IMR-90 (cell line): Measurements from ENCODE around the gene HIGD1C. TPM values are rescaled to one million over a fixed set of nuclear protein-coding genes. Genes with fewer than 3 reads are reported as not detected.

Experiments
- ATAC-seq: fragments of 200-7000 bp; cut with Tn5 transposase; 2 replicates; pipeline ENCODE4 v1.9.1; 2020; ENCODE audit warnings: low read depth, mild to moderate bottlenecking, moderate library complexity
- BruUV-seq: library from RNA; stranded (reverse); fragments of 400-500 nt; replicated peaks from 2 replicates; lab custom pipeline; 2021; lab: Mats Ljungman, UMichigan
- CTCF ChIA-PET: fragments of 300-600 bp; formaldehyde crosslinking; extraction: SDS; loops from one replicate; lab custom pipeline; 2021; ENCODE audit warnings: antibody characterized with exemption; lab: Yijun Ruan, JAX
- POLR2A ChIA-PET: fragments of 300-600 bp; sonication (Branson Sonifier 250); formaldehyde crosslinking; loops from one replicate; lab custom pipeline; 2022; ENCODE audit warnings: antibody characterized with exemption; ENCODE audit not compliant: unreplicated experiment; lab: Charles Lee
- DNase-seq: peaks from one replicate; pipeline ENCODE4 v3.0.0; 2013
- H2AFZ ChIP-seq: replicated peaks from 2 replicates; pipeline ENCODE3; 2013; ENCODE audit warnings: low read length, mild to moderate bottlenecking; ENCODE audit not compliant: poor library complexity
- H2AK5ac ChIP-seq: 2 replicates; pipeline ENCODE4 v1.6.1; 2013; ENCODE audit warnings: low read depth, low read length, inconsistent platforms
- H2AK9ac ChIP-seq: replicated peaks from 2 replicates; pipeline ENCODE3; 2013; ENCODE audit warnings: mild to moderate bottlenecking, low read depth, low read length, moderate library complexity; ENCODE audit not compliant: poor library complexity
- H2BK120ac ChIP-seq: 2 replicates; pipeline ENCODE4 v1.6.1; 2013; ENCODE audit warnings: low read depth, low read length, inconsistent platforms
- H2BK15ac ChIP-seq: 3 replicates; pipeline ENCODE4 v1.6.1; 2013; ENCODE audit warnings: low read depth, low read length, inconsistent platforms
- H2BK20ac ChIP-seq: 2 replicates; pipeline ENCODE4 v1.6.1; 2013; ENCODE audit warnings: low read depth, mild to moderate bottlenecking, inconsistent platforms, low read length, moderate library complexity
- H2BK5ac ChIP-seq: 2 replicates; pipeline ENCODE4 v1.6.1; 2013; ENCODE audit warnings: mild to moderate bottlenecking, low read depth, low read length, inconsistent platforms; ENCODE audit not compliant: poor library complexity, severe bottlenecking
- H3K14ac ChIP-seq: replicated peaks from 2 replicates; pipeline ENCODE4 v1.6.1; 2013; ENCODE audit warnings: low read depth, low read length, inconsistent platforms
- H3K18ac ChIP-seq: 2 replicates; pipeline ENCODE4 v1.6.1; 2013; ENCODE audit warnings: low read depth, low read length, control low read depth
- H3K23ac ChIP-seq: 2 replicates; pipeline ENCODE4 v1.6.1; 2013; ENCODE audit warnings: low read depth, low read length, inconsistent platforms
- H3K27ac ChIP-seq: 2 replicates; pipeline ENCODE4 v1.5.1; 2013; ENCODE audit warnings: mild to moderate bottlenecking, control low read depth, low read length; ENCODE audit not compliant: insufficient read depth
- H3K27me3 ChIP-seq: 2 replicates; pipeline ENCODE4 v1.6.1; 2013; ENCODE audit warnings: low read length; ENCODE audit not compliant: control insufficient read depth, insufficient read depth
- H3K36me3 ChIP-seq: 2 replicates; pipeline ENCODE4 v1.6.1; 2013; ENCODE audit warnings: low read length, mixed read lengths; ENCODE audit not compliant: control insufficient read depth, insufficient read depth
- H3K4ac ChIP-seq: 2 replicates; pipeline ENCODE4 v1.6.1; 2013; ENCODE audit warnings: low read depth, low read length, inconsistent platforms
- H3K4me1 ChIP-seq: 2 replicates; pipeline ENCODE4 v1.6.1; 2013; ENCODE audit warnings: low read length, mixed read lengths; ENCODE audit not compliant: control insufficient read depth, insufficient read depth
- H3K4me2 ChIP-seq: 2 replicates; pipeline ENCODE4 v1.6.1; 2013; ENCODE audit warnings: low read depth, mild to moderate bottlenecking, control low read depth, low read length, moderate library complexity
- H3K4me3 ChIP-seq: 2 replicates; pipeline ENCODE4 v1.5.1; 2013; ENCODE audit warnings: low read depth, mild to moderate bottlenecking, control low read depth, low read length, moderate library complexity; ENCODE audit not compliant: insufficient read depth
- H3K56ac ChIP-seq: 2 replicates; pipeline ENCODE4 v1.6.1; 2013; ENCODE audit warnings: low read length, inconsistent platforms; ENCODE audit not compliant: insufficient read depth; ENCODE audit errors: extremely low read depth
- H3K79me1 ChIP-seq, 2 experiments: 2 replicates each; pipeline ENCODE4 v1.6.1; 2013; ENCODE audit warnings: low read length in 2 of 2, inconsistent platforms in 1 of 2, low read depth in 1 of 2
- H3K9ac ChIP-seq: 2 replicates; pipeline ENCODE4 v1.6.1; 2013; ENCODE audit warnings: low read depth, low read length, control low read depth
- H3K9me1 ChIP-seq: 2 replicates; pipeline ENCODE4 v1.6.1; 2013; ENCODE audit warnings: low read length, inconsistent platforms; ENCODE audit not compliant: insufficient read depth
- H3K9me3 ChIP-seq: 2 replicates; pipeline ENCODE4 v1.6.1; 2013; ENCODE audit warnings: low read length; ENCODE audit not compliant: control insufficient read depth, insufficient read depth
- H4K20me1 ChIP-seq: 2 replicates; pipeline ENCODE4 v1.6.1; 2013; ENCODE audit warnings: low read length, inconsistent platforms; ENCODE audit not compliant: insufficient read depth
- H4K5ac ChIP-seq: 2 replicates; pipeline ENCODE4 v1.6.1; 2013; ENCODE audit warnings: mild to moderate bottlenecking, low read depth, low read length, control low read depth
- H4K8ac ChIP-seq, 2 experiments: 2 replicates each; pipeline ENCODE4 v1.6.1; 2013; ENCODE audit warnings: low read depth in 2 of 2, low read length in 2 of 2, control low read depth in 1 of 2, inconsistent platforms in 1 of 2
- H4K91ac ChIP-seq: 2 replicates; pipeline ENCODE4 v1.6.1; 2013; ENCODE audit warnings: low read depth, low read length, inconsistent platforms; ENCODE audit not compliant: insufficient read depth
- FOS ChIP-seq: fragments of 150-350 bp; IDR thresholded peaks from 2 replicates; pipeline ENCODE4 v1.6.1; 2016; ENCODE audit warnings: low read depth, low read length
- WGBS, 2 experiments: methylation state at CpG; one replicate each; pipeline versions ENCODE4 v1.1.5 to v1.1.7; 2013; ENCODE audit warnings: missing lambda C conversion rate in 2 of 2; ENCODE audit not compliant: insufficient read length in 1 of 2; ENCODE audit errors: extremely low coverage in 2 of 2; 5-methylcytosine and 5-hydroxymethylcytosine counted together
- dilution Hi-C: fragments of 300-500 bp; cut with HindIII; formaldehyde crosslinking; loops from one replicate; pipeline ENCODE4 v1.14.3; 2018; ENCODE audit warnings: low sequenced_read_pairs; ENCODE audit not compliant: unreplicated experiment
- in situ Hi-C: fragments of 300-500 bp; cut with MboI; formaldehyde crosslinking; loops from 3 replicates; pipeline ENCODE4 v1.14.3; 2019; ENCODE audit warnings: low sequenced_read_pairs, inconsistent platforms, mixed read lengths
- intact Hi-C: fragments of 100-400 bp; cut with micrococcal nuclease; formaldehyde crosslinking; loops from 2 replicates; pipeline ENCODE4 v1.10.0; 2022
- polyA plus RNA-seq, 3 experiments: library from polyadenylated mRNA; depleted of rRNA; stranded (reverse); fragments of >200 nt; gene quantifications; 2 replicates each; pipeline ENCODE4 v1.2.3, GENCODE V29; 2012; ENCODE audit warnings: low replicate concordance in 1 of 3
- total RNA-seq: library from RNA; depleted of rRNA; stranded (reverse); fragments of >200 nt; gene quantifications from 2 replicates; pipeline ENCODE4 v1.2.3, GENCODE V29; 2012

HIGD1C gene
- total and polyA plus RNA-seq, 2 of the 4 experiments (the other 2 are of a cell fraction) = not detected

- peaks cover 5% of the 10 kb centered on the region for H3K4me1 ChIP-seq
- no peaks in the 10 kb centered on the region for H3K9me3 ChIP-seq
- ATAC-seq (no peak), DNase-seq (no peak)
- no peak overlapping the region for H3K4ac ChIP-seq
- H2BK5ac ChIP-seq = no peak overlapping the region
- H4K8ac ChIP-seq = no peak overlapping the region
- no peak overlapping the region for H3K56ac ChIP-seq
- no peak overlapping the region for H2AK5ac ChIP-seq
- H2BK120ac ChIP-seq = no peak overlapping the region
- H3K36me3 ChIP-seq = peaks cover 26% of the 10 kb centered on the region
- H3K9ac ChIP-seq = no peak overlapping the region
- intact Hi-C loops = no loop called here
- H4K91ac ChIP-seq = no peak overlapping the region
- no peak for TF ChIP-seq FOS
- no peaks in the 10 kb centered on the region for H4K20me1 ChIP-seq
- CTCF ChIA-PET = interaction anchor here (1.6 kb wide), 1 partner anchor 23 kb away, joined by 4 read pairs; no protein-coding TSS in a partner anchor
- no CpG with 5 or more reads among the region's 3 CpGs for WGBS, 2 experiments
- BruUV-seq = no TSS peak
- no peak overlapping the region for H2BK15ac ChIP-seq
- H3K23ac ChIP-seq = no peak overlapping the region
- peaks cover 5% of the 10 kb centered on the region; the same call in 1 of the 2 replicates for H3K9me1 ChIP-seq
- H3K79me1 ChIP-seq = peaks cover 4 to 28% of the 10 kb centered on the region in 2 experiments; a peak in 3 of 4 replicates
- no peak overlapping the region for H3K27ac ChIP-seq
- H3K4me3 ChIP-seq = no peak overlapping the region
- no peak overlapping the region for H2AK9ac ChIP-seq
- no peak overlapping the region for H2AFZ ChIP-seq
- in situ Hi-C loops = no loop called here
- H3K18ac ChIP-seq = no peak overlapping the region
- H3K14ac ChIP-seq = no peak overlapping the region
- no peak overlapping the region for H3K4me2 ChIP-seq
- H2BK20ac ChIP-seq = no peak overlapping the region
- dilution Hi-C loops = no loop called here
- POLR2A ChIA-PET = no interaction called here
- H3K27me3 ChIP-seq = no peaks in the 10 kb centered on the region
- H4K5ac ChIP-seq = no peak overlapping the region
Measured at GRCh38 chr12:51005030-51005429, 52.7 kb downstream of the HIGD1C start.
